Stimulated activated CD4-positive, alpha-beta T cell treated with anti-CD3 and anti-CD28 coated beads, TNF-alpha, amount 100 ng/mL, for 48 hours (primary cell): ENCODE data around the gene OR8D1.
"Not testable (repeated sequence)": the region's sequence is repeated elsewhere in the genome, so short reads cannot be mapped to it uniquely, and the experiment has no call there.

Experiments used
- DNase-seq, 3 donors: peaks; one replicate each; pipeline ENCODE4 v3.0.0-alpha.2; 2020; ENCODE audit warnings: low read depth in 3 of 3

The OR8D1 gene

DNA sequence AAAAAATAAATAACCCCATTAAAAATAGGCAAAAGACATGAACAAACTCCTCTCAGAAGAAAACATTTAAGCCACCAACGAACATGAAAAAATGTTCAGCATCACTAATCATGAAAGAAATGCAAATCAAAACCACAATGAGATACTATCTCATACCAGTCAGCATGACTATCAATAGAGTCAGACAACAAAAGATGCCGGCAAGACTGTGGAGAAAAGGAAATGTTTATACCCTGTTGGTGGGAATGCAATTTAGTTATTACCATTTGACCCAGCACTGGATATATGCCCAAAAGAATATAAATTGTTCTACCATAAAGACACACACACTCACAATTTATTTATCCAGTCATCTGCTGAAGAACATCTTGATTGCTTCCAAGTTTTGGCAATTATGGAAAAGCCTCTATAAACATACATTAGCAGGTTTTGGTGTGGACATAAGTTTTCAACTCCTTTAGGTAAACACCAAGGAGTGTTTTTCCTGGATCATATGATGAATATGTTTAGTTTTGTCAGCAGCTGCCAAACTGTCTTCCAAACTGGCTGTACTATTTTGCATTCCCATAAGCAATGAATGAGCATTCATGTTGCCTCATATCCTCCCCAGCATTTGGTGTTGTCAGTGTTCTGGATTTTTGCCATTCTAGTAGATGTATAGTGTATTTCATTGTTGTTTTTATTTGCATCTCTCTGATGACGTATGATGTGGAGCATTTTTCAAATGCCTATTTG, 28.0 kb downstream of the OR8D1 start:
- no peak for DNase-seq

- DNase-seq = no peak
These were observed 35.5 kb downstream of the OR8D1 start for GRCh38 chr11:124278261-124278660.

GRCh38 chr11:124277804-124278203, 35.9 kb downstream of the OR8D1 start:
- no peak for DNase-seq

- DNase-seq = no peak
These were observed 36.5 kb downstream of the OR8D1 start for GRCh38 chr11:124277207-124277606.

DNA sequence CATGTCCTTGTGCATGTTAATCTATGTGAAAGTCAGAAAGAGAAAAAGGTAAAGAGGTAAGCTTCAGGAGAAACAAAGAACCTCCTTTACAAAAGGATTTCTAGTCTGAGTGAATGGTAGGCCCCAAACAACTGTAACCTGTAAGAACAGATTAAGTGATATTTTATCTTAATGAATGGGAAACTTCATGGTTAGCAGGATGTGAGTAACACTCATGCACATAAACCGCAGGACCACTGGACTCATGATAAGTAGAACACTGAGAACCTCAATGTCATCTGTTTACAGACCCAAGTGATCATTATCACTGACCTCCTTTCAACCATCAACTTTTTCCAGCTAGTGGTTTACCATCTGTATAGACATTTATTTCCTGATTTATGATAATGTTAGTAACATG, 37.7 kb downstream of the OR8D1 start:
- DNase-seq = no peak

DNA sequence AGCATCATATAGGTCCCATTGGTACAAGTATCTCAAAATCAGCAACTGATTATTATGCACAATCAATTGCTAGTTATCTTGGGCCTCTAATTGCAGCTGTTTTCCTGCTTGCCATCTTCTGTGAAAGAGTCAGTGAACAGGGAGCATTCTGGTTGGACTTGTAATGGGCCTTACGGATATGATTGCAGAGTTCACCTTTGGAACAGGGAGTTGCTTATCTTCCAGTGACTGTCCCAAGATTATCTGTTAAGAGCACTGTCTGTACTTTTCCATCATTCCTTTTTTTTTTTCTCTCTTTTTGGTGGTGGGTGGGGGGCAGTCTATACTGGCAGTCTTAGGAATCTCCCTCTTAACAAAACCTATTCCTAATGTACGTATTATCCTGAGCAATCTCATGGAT, 39.7 kb downstream of the OR8D1 start:
- no peak for DNase-seq

DNA sequence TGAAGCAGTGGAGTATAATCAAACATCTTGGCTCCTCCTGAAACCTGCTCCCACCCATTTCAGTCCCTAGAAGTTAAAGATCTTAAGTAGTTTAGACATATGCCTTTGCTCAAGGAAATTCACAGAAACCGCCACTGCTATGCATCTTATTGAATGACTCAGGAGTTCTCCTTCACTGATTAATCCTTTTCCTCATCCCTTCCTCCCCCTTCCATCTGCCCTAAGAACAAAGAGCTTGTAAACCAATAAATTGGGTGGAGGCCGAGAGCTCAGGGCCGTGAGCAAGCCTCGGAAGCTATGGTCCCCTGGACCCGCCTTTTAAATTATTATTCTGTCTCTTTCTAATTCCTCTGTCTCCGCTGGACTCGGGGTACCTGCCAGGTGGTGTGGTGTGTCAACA, 42.9 kb downstream of the OR8D1 start:
- DNase-seq = not testable (repeated sequence)

- DNase-seq = not testable (repeated sequence)
These were observed 48.7 kb downstream of the OR8D1 start for GRCh38 chr11:124265041-124265440.

DNA sequence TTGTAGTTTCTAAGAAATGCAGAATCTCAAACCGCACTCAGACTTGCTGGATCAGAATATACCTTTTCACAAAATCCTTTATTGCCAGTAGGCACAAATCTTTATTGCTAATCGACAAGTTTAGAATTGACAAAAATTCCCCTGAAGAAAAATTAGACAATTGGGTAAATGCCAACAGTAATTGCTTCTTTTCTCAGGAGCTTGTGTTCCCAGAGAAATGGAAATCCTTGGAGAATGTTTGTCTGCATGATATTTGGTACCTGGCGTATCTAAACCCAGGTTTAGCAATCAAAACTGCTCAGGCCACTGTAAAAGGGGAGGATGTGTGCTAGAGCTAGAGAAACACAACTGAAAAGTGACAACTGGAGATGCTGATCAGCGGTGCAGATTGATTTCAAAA, 57.7 kb downstream of the OR8D1 start, which contains the start of gene OR8G5:
OR8G5 (plus strand) TSS at position 301 of the 400 bp plus-strand sequence. CDS start 8,556 bp downstream, outside the sequence.
- no peak for DNase-seq
